Pancreas (tissue), 10 donors: ENCODE data around the gene CNTRL. TPM values are rescaled to one million over a fixed set of nuclear protein-coding genes. Genes with fewer than 3 reads are reported as not detected.
"Not testable (repeated sequence)": the region's sequence is repeated elsewhere in the genome, so short reads cannot be mapped to it uniquely, and the experiment has no call there.

Source experiments
- ATAC-seq, 4 donors: fragments of 200-7000 bp; cut with Tn5 transposase; one replicate each; pipeline versions ENCODE4 v1.8.0 to v1.9.1; 2020; ENCODE audit warnings: mild to moderate bottlenecking in 4 of 4, moderate library complexity in 4 of 4
- DNase-seq, 6 donors: peaks; one replicate each; pipeline ENCODE4 v3.0.0-alpha.2; 2020
- FAIRE-seq: peaks from 2 replicates; lab custom pipeline; 2012; peaks lifted over from hg19 to GRCh38; lab: Jason Lieb, UNC
- H3K27ac ChIP-seq, 4 donors: fragments of 200-600 bp; sonication (generic); 1 replicate in 3 of 4; 2 replicates in 1 of 4; pipeline versions ENCODE4 v1.5.0 to v1.8.0; 2020
- H3K27me3 ChIP-seq, 4 donors: fragments of 200-600 bp; one replicate each; pipeline ENCODE4 v1.8.0; 2021
- H3K36me3 ChIP-seq, 3 donors: fragments of 200-600 bp; sonication (generic) in 1 of 3; one replicate each; pipeline versions ENCODE4 v1.5.0 to v1.8.0; 2020 to 2021
- H3K4me1 ChIP-seq, 3 donors: fragments of 200-600 bp; one replicate each; pipeline ENCODE4 v1.8.0; 2021
- H3K4me3 ChIP-seq, 4 donors: fragments of 200-600 bp; sonication (generic) in 2 of 4; one replicate each; pipeline versions ENCODE4 v1.5.0 to v1.8.0; 2020 to 2021
- H3K9me3 ChIP-seq, 4 donors: fragments of 200-600 bp; one replicate each; pipeline ENCODE4 v1.8.0; 2021
- WGBS, 2 donors: extraction: QIAGEN DNeasy Blood & Tissue Kit; methylation state at CpG; one replicate each; pipeline ENCODE4 v1.1.7; 2013; 5-methylcytosine and 5-hydroxymethylcytosine counted together
- intact Hi-C, 3 donors: fragments of 100-400 bp; cut with DNase I; formaldehyde crosslinking; loops; one replicate each; pipeline versions ENCODE4 v1.11.1 to v1.14.2; 2022
- polyA plus RNA-seq, 2 donors: library from polyadenylated mRNA; stranded (reverse); fragments of 200-250 nt; gene quantifications; one replicate each; pipeline ENCODE4 v1.2.3, GENCODE V29; 2013
- total RNA-seq, 6 donors: library from RNA; stranded (reverse); fragmentation: NEBNext Ultra II Directional in 4 of 6; extraction: Animal tissue kit (Norgen Biotek cat#: 25700) in 4 of 6; gene quantifications; one replicate each; pipeline versions ENCODE4 v1.2.1 to v1.2.4, GENCODE V29; 2021 to 2023
- TF ChIP-seq, protein P1 (sequence below), 4 donors: fragments of 200-600 bp; sonication (generic) in 3 of 4; IDR thresholded peaks; one replicate each; pipeline versions ENCODE4 v1.5.0 to v1.8.0; 2021; ENCODE audit warnings: antibody characterized with exemption in 4 of 4
- donor health status: healthy with polysubstance abuse.
- donor health status: DM: no; HTN: no; CAD: no; lungs with moderate emphysema.
- donor health status: DM: no; HTN: no; CAD: no.
- donor health status: control.
- donor health status: control.
- donor health status: Bipolar disorder and iron deficiency.
- donor health status: DM: yes; HTN: yes; CAD: no.
- donor health status: DM: no; HTN: no; CAD: no.
- donor health status: DM: no; HTN: no; CAD: no.
- donor health status: DM: yes; HTN: yes; CAD: no.

CNTRL gene
- total and polyA plus RNA-seq, 8 donors, result 5.0 to 12.1 (median 6.5) TPM

GRCh38 chr9:121082075-121082474 lies 7.3 kb downstream of the CNTRL start:
- Histone ChIP-seq H3K27ac (no peak overlapping the region), H3K4me1 (no peaks in the 10 kb centered on the region), H3K9me3 (no peaks in the 10 kb centered on the region), H3K27me3 (no peaks in the 10 kb centered on the region), H3K36me3 (peaks cover 0 to 4% (median 0%) of the 10 kb centered on the region in 3 donors), H3K4me3 (no peak overlapping the region)
- TF ChIP-seq, protein P1, sequence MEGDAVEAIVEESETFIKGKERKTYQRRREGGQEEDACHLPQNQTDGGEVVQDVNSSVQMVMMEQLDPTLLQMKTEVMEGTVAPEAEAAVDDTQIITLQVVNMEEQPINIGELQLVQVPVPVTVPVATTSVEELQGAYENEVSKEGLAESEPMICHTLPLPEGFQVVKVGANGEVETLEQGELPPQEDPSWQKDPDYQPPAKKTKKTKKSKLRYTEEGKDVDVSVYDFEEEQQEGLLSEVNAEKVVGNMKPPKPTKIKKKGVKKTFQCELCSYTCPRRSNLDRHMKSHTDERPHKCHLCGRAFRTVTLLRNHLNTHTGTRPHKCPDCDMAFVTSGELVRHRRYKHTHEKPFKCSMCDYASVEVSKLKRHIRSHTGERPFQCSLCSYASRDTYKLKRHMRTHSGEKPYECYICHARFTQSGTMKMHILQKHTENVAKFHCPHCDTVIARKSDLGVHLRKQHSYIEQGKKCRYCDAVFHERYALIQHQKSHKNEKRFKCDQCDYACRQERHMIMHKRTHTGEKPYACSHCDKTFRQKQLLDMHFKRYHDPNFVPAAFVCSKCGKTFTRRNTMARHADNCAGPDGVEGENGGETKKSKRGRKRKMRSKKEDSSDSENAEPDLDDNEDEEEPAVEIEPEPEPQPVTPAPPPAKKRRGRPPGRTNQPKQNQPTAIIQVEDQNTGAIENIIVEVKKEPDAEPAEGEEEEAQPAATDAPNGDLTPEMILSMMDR (IDR thresholded peaks at IDR 0.05), result no peak
- DNase-seq (no peak), FAIRE-seq (no peak), ATAC-seq (no peak)
- WGBS, 2 donors, result 51 to 66% methylated on average over 1 of the region's 1 CpG
- intact Hi-C loops, result no loop called here

DNA sequence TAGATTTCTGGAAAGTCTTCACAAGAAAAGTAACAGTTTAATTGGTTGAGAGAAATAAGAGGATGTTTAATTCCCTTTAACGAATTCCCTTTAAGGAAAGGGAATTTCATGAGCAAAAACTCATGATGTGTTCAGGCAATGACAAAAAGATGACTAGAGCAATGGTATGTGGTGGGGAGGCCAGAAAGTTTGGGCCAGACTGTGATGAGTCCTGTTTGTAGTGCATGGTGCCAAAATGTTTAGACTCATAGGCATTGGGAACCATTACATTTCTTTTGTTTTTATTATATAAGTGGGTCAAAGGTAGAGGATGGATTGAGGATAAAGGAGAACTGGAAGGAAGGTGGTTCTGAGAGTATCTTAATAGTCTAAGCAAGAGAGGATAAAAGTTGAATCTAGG lies 10.9 kb downstream of the CNTRL start:
- WGBS, 2 donors, result 72 to 83% methylated on average over 1 of the region's 1 CpG
- ATAC-seq (no peak), FAIRE-seq (no peak), DNase-seq (no peak)
- H3K4me3 ChIP-seq, result no peak overlapping the region
- no peaks in the 10 kb centered on the region for H3K4me1 ChIP-seq
- TF ChIP-seq, protein P1 (IDR thresholded peaks at IDR 0.05), result no peak
- H3K9me3 ChIP-seq, result no peaks in the 10 kb centered on the region
- H3K27ac ChIP-seq, result no peak overlapping the region
- H3K36me3 ChIP-seq, result peaks cover 0 to 5% (median 4%) of the 10 kb centered on the region in 3 donors
- no peaks in the 10 kb centered on the region for H3K27me3 ChIP-seq
- intact Hi-C loops, result no loop called here

DNA sequence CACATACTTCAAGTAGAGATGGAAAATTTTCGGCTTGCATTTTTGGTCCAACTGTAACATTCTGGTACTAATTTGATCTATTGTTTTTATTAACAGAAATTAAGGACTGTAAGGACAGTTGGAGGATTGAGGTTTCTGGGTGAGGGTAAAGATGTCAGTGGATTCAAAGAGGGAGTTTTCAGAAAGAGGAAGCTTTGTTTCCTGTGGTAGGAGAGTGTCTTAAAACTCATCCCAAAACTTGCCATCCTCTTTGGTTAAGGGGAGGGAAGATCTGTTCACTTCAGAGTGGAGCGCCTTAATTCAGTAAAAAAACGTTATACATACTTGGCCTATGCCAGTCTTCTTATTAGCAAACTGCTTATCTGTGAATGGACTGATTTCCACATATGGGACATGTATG lies 13.8 kb downstream of the CNTRL start:
- Histone ChIP-seq H3K4me3 (no peak overlapping the region), H3K36me3 (peaks cover 0 to 9% (median 4%) of the 10 kb centered on the region in 3 donors), H3K27ac (no peak overlapping the region), H3K4me1 (no peaks in the 10 kb centered on the region), H3K27me3 (no peaks in the 10 kb centered on the region), H3K9me3 (no peaks in the 10 kb centered on the region)
- DNase-seq (no peak), ATAC-seq (peak in 1 of 4 donors; percentile 23), FAIRE-seq (no peak)
- intact Hi-C loops, result no loop called here
- 77 to 79% methylated on average over 3 of the region's 3 CpGs for WGBS, 2 donors
- TF ChIP-seq, protein P1 (IDR thresholded peaks at IDR 0.05), result no peak

GRCh38 chr9:121090743-121091142 lies 16.0 kb downstream of the CNTRL start:
- H3K27ac ChIP-seq, intact Hi-C loops, H3K9me3 ChIP-seq, FAIRE-seq, H3K27me3 ChIP-seq, H3K4me1 ChIP-seq, DNase-seq, H3K36me3 ChIP-seq, ATAC-seq, H3K4me3 ChIP-seq: not testable (repeated sequence)
- WGBS, 2 donors, result 83 to 90% methylated on average over 6 of the region's 6 CpGs

GRCh38 chr9:121095057-121095456 lies 20.3 kb downstream of the CNTRL start:
- ATAC-seq, result no peak

More at GRCh38 chr9:121095057-121095456, 20.3 kb downstream of the CNTRL start:
- FAIRE-seq (no peak), DNase-seq (no peak)
- no peak overlapping the region for H3K27ac ChIP-seq
- H3K4me3 ChIP-seq, result no peak overlapping the region
- peaks cover 0 to 9% (median 0%) of the 10 kb centered on the region in 3 donors for H3K36me3 ChIP-seq
- TF ChIP-seq, protein P1 (IDR thresholded peaks at IDR 0.05), result no peak
- H3K27me3 ChIP-seq, result no peaks in the 10 kb centered on the region
- peaks cover 0 to 5% (median 0%) of the 10 kb centered on the region in 3 donors for H3K4me1 ChIP-seq
- H3K9me3 ChIP-seq, result no peaks in the 10 kb centered on the region
- intact Hi-C loops, result no loop called here
